ENCODE measurements around the gene COL6A6. TPM values are rescaled to one million over a fixed set of nuclear protein-coding genes. Genes with fewer than 3 reads are reported as not detected.

Gene COL6A6
- polyA plus RNA-seq, 2 donors: 0.02 to 0.04 TPM

DNA sequence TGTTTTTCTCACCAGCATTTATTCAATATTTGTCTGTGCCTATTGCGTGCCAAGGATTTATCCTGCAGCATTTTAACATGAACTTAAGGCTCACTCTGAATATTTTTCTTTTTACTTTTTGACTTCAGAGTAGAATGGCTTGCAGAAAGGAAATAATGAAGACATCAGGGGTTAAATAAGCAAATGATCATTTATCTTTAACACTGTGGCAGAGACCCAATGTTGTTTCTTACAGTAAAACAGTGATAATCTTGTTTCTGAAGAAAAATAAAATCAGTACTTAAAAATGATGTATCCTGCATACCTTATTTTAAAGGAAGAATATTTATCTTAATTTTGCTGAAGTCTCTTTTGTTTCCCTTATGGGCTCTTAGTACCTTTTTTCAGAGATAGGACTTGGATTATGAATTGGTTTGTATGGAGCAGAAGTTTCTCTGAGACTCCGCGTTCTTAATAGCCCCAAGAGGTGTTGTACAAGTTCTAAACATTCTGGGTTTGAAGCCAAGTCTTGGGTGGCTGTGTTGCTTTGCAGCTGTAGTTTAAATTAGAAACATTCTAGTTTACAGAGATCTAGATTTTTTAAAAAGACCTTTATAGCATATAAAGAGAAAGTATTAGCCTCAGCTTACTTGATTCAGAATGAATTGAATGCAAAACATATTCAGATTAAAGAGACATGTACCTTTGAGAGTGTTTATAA, 40.5 kb downstream of the COL6A6 start:
- Histone ChIP-seq H3K4me3 (ENCODE audit: low read depth in 1 of 2, low read length in 2 of 2) (no peak overlapping the region), H3K27me3 (ENCODE audit: control insufficient read depth in 1 of 2, insufficient read depth in 2 of 2, low read length in 2 of 2) (no peaks in the 10 kb centered on the region), H3K4me1 (ENCODE audit: control insufficient read depth in 2 of 2, insufficient read depth in 2 of 2, low read length in 1 of 2) (no peaks in the 10 kb centered on the region), H3K27ac (ENCODE audit: low read depth in 2 of 2, low read length in 1 of 2) (no peak overlapping the region), H3K36me3 (ENCODE audit: control insufficient read depth in 2 of 2, insufficient read depth in 2 of 2, low read length in 1 of 2) (no peaks in the 10 kb centered on the region), H3K9me3 (ENCODE audit: control insufficient read depth in 2 of 2, insufficient read depth in 1 of 2, low read depth in 1 of 2, low read length in 1 of 2) (peaks cover 0 to 5% of the 10 kb centered on the region in 2 donors)
- WGBS, 2 donors: 48 to 49% methylated on average over 3 of the region's 3 CpGs

DNA sequence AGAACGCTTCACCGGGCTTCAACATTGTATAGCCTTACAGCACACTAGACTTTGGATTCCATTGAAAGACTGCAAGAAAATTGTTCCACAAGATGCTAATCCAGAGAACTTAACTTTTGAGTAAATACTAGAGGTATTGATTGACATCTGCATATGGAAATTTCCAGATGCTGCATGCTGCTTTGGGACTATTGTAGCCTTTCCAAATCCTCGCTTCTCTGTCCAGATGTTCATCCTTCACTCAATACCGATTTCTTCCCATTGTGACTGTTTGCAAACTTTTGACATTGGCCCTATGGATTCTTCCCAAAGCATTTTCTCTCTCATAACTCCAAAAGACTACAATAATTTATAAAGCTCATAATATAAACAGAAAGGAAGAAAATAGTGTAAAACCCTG, 41.4 kb downstream of the COL6A6 start:
- Histone ChIP-seq H3K4me3 (ENCODE audit: low read depth in 1 of 2, low read length in 2 of 2) (no peak overlapping the region), H3K4me1 (ENCODE audit: control insufficient read depth in 2 of 2, insufficient read depth in 2 of 2, low read length in 1 of 2) (no peaks in the 10 kb centered on the region), H3K27me3 (ENCODE audit: control insufficient read depth in 1 of 2, insufficient read depth in 2 of 2, low read length in 2 of 2) (no peaks in the 10 kb centered on the region), H3K9me3 (ENCODE audit: control insufficient read depth in 2 of 2, insufficient read depth in 1 of 2, low read depth in 1 of 2, low read length in 1 of 2) (peaks cover 0 to 5% of the 10 kb centered on the region in 2 donors), H3K27ac (ENCODE audit: low read depth in 2 of 2, low read length in 1 of 2) (no peak overlapping the region), H3K36me3 (ENCODE audit: control insufficient read depth in 2 of 2, insufficient read depth in 2 of 2, low read length in 1 of 2) (no peaks in the 10 kb centered on the region)
- 91 to 92% methylated on average over 4 of the region's 4 CpGs for WGBS, 2 donors

DNA sequence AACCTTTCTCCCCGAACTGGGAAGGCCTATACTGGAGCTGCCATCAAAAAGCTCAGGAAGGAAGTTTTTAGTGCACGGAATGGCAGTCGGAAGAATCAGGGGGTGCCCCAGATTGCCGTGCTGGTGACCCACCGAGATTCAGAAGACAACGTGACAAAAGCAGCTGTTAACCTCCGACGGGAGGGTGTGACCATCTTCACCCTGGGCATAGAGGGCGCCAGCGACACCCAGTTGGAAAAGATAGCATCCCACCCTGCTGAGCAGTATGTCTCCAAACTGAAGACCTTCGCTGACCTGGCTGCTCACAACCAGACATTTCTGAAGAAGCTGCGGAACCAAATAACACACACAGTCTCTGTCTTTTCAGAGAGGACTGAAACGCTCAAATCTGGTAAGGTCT, 48.2 kb downstream of the COL6A6 start:
- 83 to 84% methylated on average over 13 of the region's 13 CpGs for WGBS, 2 donors

More for the DNA sequence above, 48.2 kb downstream of the COL6A6 start:
- no peaks in the 10 kb centered on the region for H3K4me1 ChIP-seq (ENCODE audit: control insufficient read depth in 2 of 2, insufficient read depth in 2 of 2, low read length in 1 of 2)
- no peaks in the 10 kb centered on the region for H3K27me3 ChIP-seq (ENCODE audit: control insufficient read depth in 1 of 2, insufficient read depth in 2 of 2, low read length in 2 of 2)
- H3K4me3 ChIP-seq (ENCODE audit: low read depth in 1 of 2, low read length in 2 of 2): no peak overlapping the region
- H3K36me3 ChIP-seq (ENCODE audit: control insufficient read depth in 2 of 2, insufficient read depth in 2 of 2, low read length in 1 of 2): no peaks in the 10 kb centered on the region
- H3K9me3 ChIP-seq (ENCODE audit: control insufficient read depth in 2 of 2, insufficient read depth in 1 of 2, low read depth in 1 of 2, low read length in 1 of 2): no peaks in the 10 kb centered on the region
- H3K27ac ChIP-seq (ENCODE audit: low read depth in 2 of 2, low read length in 1 of 2): no peak overlapping the region

Other genes with a start within 250 kb of the COL6A6 start
- under 1 TPM; 0.04 to 0.15 TPM for gene COL6A5, start 171.5 kb upstream of the COL6A6 start, polyA plus RNA-seq
- gene PIK3R4, start 229.7 kb downstream of the COL6A6 start, polyA plus RNA-seq: 10 to 100 TPM; 17.9 to 20.7 TPM